ENCODE data around the gene UBE2E2.

Gene UBE2E2

DNA sequence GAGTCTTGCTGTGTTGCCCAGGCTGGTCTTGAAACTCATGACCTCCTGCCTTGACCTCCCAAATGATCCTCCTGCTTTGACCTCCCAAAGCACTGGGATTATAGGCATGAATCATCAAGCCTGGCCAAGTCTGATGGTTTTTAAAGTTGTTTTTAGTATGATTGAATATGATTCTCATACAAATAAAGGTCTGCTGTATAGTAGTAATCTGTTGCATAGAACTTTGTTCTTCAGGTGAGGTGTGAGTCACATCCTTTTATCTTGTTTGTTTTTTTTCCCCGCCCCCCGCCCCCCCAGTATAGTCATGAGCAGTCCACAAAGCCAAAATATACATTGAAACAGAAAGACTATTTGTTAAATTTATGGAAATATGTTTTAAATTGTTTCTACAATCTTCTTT is 39.0 kb downstream of the UBE2E2 start:
- DNase-seq = no peak

GRCh38 chr3:23244324-23245041 is 41.4 kb downstream of the UBE2E2 start:
- no peak for DNase-seq

- no peak for DNase-seq
These were observed 43.5 kb downstream of the UBE2E2 start for GRCh38 chr3:23246651-23247050.

- DNase-seq = no peak
These were observed 45.5 kb downstream of the UBE2E2 start for GRCh38 chr3:23248594-23249131.

GRCh38 chr3:23249961-23250360 is 46.8 kb downstream of the UBE2E2 start:
- DNase-seq = no peak

GRCh38 chr3:23252122-23252521 is 49.0 kb downstream of the UBE2E2 start:
- DNase-seq = no peak

- DNase-seq = no peak
These were observed 50.1 kb downstream of the UBE2E2 start for GRCh38 chr3:23253214-23253613.

- DNase-seq = no peak
These were observed 51.2 kb downstream of the UBE2E2 start for GRCh38 chr3:23254282-23254681.

- DNase-seq = no peak
These were observed 51.7 kb downstream of the UBE2E2 start for GRCh38 chr3:23254835-23255234.

DNA sequence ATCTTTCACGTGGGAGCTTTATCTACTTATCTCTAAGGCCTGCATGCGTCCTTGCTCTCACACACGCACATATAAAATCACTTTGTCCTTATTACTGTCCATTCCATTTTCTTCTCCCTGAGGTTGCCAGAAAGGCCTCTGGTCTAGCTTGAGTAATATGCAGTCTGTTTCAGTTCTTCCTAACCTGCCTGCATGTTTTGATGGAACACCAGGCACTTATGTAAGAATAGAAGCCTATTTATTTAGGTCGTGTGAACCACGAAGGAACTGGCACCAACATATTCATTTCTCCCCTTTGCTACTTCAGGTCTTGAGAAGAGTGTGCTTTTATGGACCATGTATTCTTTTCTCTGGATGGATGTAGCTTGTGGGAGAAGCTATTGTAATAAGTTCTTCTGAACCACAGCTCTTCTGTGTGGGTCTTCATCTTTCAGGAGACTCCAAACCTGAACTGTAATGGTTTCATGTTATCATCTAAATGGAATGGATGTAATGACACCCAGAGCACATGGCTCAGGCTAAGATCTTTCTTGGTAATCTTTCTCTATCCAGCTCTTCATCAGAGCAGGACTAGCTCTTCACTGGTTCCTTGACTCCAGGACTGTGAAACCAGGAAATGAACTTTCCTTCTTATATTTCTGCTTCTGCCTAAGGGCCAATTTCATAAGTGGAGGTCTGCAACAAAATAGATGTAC is 53.8 kb downstream of the UBE2E2 start:
- DNase-seq = no peak

DNA sequence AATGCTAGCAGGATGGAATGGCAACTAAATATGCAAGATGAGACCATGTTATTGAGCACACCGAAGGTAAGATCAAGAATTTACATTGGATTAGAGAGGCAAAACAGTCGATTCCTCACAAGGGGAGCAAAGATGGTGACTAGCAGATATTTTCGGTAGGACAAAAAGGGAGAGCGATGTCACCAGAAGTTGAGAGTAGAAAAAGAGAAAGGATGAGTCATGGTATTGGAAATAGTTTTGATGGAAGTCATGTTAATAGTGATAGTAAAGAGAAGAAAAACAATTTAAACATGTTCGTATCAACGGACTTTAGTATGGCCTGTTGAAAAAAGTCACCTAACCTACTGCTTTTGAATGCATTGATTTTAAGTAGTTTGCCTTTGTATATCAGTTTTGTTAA is 55.0 kb downstream of the UBE2E2 start:
- no peak for DNase-seq

- DNase-seq = no peak
These were observed 56.4 kb downstream of the UBE2E2 start for GRCh38 chr3:23259515-23259914.

GRCh38 chr3:23262766-23263165 is 59.6 kb downstream of the UBE2E2 start:
- no peak for DNase-seq

- no peak for DNase-seq
These were observed 60.7 kb downstream of the UBE2E2 start for GRCh38 chr3:23263796-23264195.

- no peak for DNase-seq
These were observed 61.3 kb downstream of the UBE2E2 start for GRCh38 chr3:23264413-23264812.

- no peak for DNase-seq
These were observed 67.3 kb downstream of the UBE2E2 start for GRCh38 chr3:23270423-23270822.

- no peak for DNase-seq
These were observed 69.0 kb downstream of the UBE2E2 start for GRCh38 chr3:23271876-23272741.

GRCh38 chr3:23272820-23273219 is 69.7 kb downstream of the UBE2E2 start:
- no peak for DNase-seq

DNA sequence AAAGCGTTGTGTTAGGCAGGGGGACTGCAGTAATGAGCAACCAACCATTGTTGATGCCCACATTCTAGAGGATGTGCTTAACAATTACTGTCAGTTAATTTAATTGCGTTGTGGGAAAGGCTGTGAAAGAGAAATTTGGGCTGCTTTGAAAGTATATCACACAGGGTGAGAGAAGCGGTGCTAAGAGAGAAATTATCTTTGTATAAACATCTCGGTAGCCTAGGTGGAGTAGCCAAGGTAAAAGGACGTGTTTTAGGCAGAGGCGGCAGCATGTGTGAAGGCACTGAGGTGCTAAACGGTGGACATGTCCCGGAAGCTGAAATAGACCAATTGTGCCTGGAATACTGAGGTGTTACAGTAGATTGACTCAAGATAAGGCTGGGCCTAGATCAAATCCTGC is 71.9 kb downstream of the UBE2E2 start:
- DNase-seq = no peak

GRCh38 chr3:23275814-23276213 is 72.7 kb downstream of the UBE2E2 start:
- DNase-seq = no peak

GRCh38 chr3:23276913-23277658 is 74.0 kb downstream of the UBE2E2 start:
- DNase-seq = no peak

DNA sequence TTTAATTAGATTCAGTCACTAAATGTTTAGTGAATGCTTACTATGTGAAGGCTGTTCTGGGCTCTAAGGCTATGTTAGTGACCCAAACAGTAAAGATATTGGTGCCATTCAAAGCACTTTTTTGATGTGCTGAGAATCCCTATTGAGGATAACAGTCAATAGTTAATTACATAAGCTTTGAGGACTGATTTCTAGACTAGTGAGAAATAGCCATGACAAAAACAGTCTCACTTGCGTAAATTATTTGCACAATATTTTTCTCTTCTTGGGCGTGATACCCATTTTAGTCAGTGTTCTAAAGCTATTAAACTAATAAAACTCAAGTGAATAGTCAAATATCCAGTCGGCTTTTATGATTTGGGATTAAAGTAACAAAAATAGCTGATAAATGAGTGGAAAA is 74.6 kb downstream of the UBE2E2 start:
- no peak for DNase-seq

GRCh38 chr3:23283625-23284024 is 80.5 kb downstream of the UBE2E2 start:
- no peak for DNase-seq

Measured in GDM1 (cell line).